HG03064 (cell line): ENCODE data around the gene NME7.
"Not testable (repeated sequence)": the region's sequence is repeated elsewhere in the genome, so short reads cannot be mapped to it uniquely, and the experiment has no call there.

Experiments
- ATAC-seq: cut with Tn5 transposase; IDR thresholded peaks from one replicate; pipeline ENCODE4 v1.9.1; 2021; ENCODE audit warnings: low read depth; ENCODE audit not compliant: unreplicated experiment

NME7 gene

GRCh38 chr1:169240449-169241232, 127.0 kb downstream of the NME7 start:
- ATAC-seq, result no peak

- ATAC-seq, result no peak
Measured at GRCh38 chr1:169236880-169237279, 130.7 kb downstream of the NME7 start.

GRCh38 chr1:169236143-169236542, 131.5 kb downstream of the NME7 start:
- no peak for ATAC-seq

GRCh38 chr1:169235568-169235967, 132.0 kb downstream of the NME7 start:
- no peak for ATAC-seq

GRCh38 chr1:169234780-169235179, 132.8 kb downstream of the NME7 start:
- ATAC-seq, result no peak

- ATAC-seq, result no peak
Measured at GRCh38 chr1:169217636-169218035, 150.0 kb downstream of the NME7 start.

GRCh38 chr1:169214598-169214997, 153.0 kb downstream of the NME7 start:
- ATAC-seq, result no peak

GRCh38 chr1:169212088-169212487, 155.5 kb downstream of the NME7 start:
- ATAC-seq, result no peak

- ATAC-seq, result no peak
Measured at GRCh38 chr1:169207797-169208520, 159.6 kb downstream of the NME7 start.

- ATAC-seq, result no peak
Measured at GRCh38 chr1:169204157-169204556, 163.4 kb downstream of the NME7 start.

- no peak for ATAC-seq
Measured at GRCh38 chr1:169202791-169203665, 164.6 kb downstream of the NME7 start.

- no peak for ATAC-seq
Measured at GRCh38 chr1:169201084-169201619, 166.4 kb downstream of the NME7 start.

GRCh38 chr1:169200319-169200718, 167.3 kb downstream of the NME7 start:
- no peak for ATAC-seq

GRCh38 chr1:169196581-169196980, 171.0 kb downstream of the NME7 start:
- ATAC-seq, result no peak

- no peak for ATAC-seq
Measured at GRCh38 chr1:169196161-169196560, 171.4 kb downstream of the NME7 start.

GRCh38 chr1:169193191-169193850, 174.3 kb downstream of the NME7 start:
- ATAC-seq, result no peak

GRCh38 chr1:169186106-169186505, 181.5 kb downstream of the NME7 start:
- no peak for ATAC-seq

GRCh38 chr1:169184812-169185211, 182.8 kb downstream of the NME7 start:
- no peak for ATAC-seq

- ATAC-seq, result no peak
Measured at GRCh38 chr1:169180174-169180573, 187.4 kb downstream of the NME7 start.

- ATAC-seq, result not testable (repeated sequence)
Measured at GRCh38 chr1:169179431-169179830, 188.2 kb downstream of the NME7 start.
